PC-3 (cell line): ENCODE measurements around the gene C1GALT1. TPM values are rescaled to one million over a fixed set of nuclear protein-coding genes. Genes with fewer than 3 reads are reported as not detected.

Source experiments
- ATAC-seq: fragments of 200-7000 bp; cut with Tn5 transposase; 2 replicates; pipeline ENCODE4 v1.9.1; 2020; ENCODE audit warnings: mild to moderate bottlenecking, moderate library complexity
- BruUV-seq: library from RNA; stranded (reverse); fragments of 400-500 nt; replicated peaks from 2 replicates; lab custom pipeline; 2021; lab: Mats Ljungman, UMichigan
- CTCF ChIA-PET: fragments of 300-600 bp; sonication (Branson Sonifier 250); formaldehyde crosslinking; loops from one replicate; lab custom pipeline; 2022; ENCODE audit warnings: antibody characterized with exemption; lab: Charles Lee
- POLR2A ChIA-PET: fragments of 300-600 bp; sonication (Branson Sonifier 250); formaldehyde crosslinking; loops from one replicate; lab custom pipeline; 2022; ENCODE audit warnings: antibody characterized with exemption; ENCODE audit not compliant: unreplicated experiment; lab: Charles Lee
- DNase-seq: peaks from one replicate; pipeline ENCODE4 v3.0.0-alpha.2; 2015
- H2AFZ ChIP-seq: fragments of 300-600 bp; sonication (generic); 2 replicates; pipeline ENCODE4 v1.6.0; 2016; ENCODE audit warnings: antibody characterized with exemption, low read length
- H3F3A ChIP-seq: fragments of 300-600 bp; sonication (generic); one replicate; pipeline ENCODE4 v1.6.0; 2017; ENCODE audit warnings: antibody characterized with exemption, low read length, control low read depth, mild to moderate bottlenecking; ENCODE audit not compliant: unreplicated experiment
- H3K27ac ChIP-seq: fragments of 300-600 bp; sonication (generic); 2 replicates; pipeline ENCODE4 v1.5.1; 2016; ENCODE audit warnings: mild to moderate bottlenecking, low read length
- H3K27me3 ChIP-seq: fragments of 300-600 bp; sonication (generic); 2 replicates; pipeline ENCODE4 v1.6.1; 2016; ENCODE audit warnings: low read length, mixed read lengths
- H3K36me3 ChIP-seq: fragments of 300-600 bp; sonication (generic); 2 replicates; pipeline ENCODE4 v1.6.1; 2016; ENCODE audit warnings: low read depth, mixed run types, low read length, mixed read lengths
- H3K4me1 ChIP-seq: fragments of 300-600 bp; sonication (generic); 2 replicates; pipeline ENCODE4 v1.5.1; 2016; ENCODE audit warnings: low read length; ENCODE audit not compliant: insufficient read depth
- H3K4me2 ChIP-seq: fragments of 300-600 bp; sonication (generic); 2 replicates; pipeline ENCODE4 v1.6.0; 2016; ENCODE audit warnings: low read length
- H3K4me3 ChIP-seq: fragments of 300-600 bp; sonication (generic); 2 replicates; pipeline ENCODE4 v1.5.1; 2016; ENCODE audit warnings: mild to moderate bottlenecking, low read length, mixed read lengths
- H3K79me2 ChIP-seq: fragments of 300-600 bp; sonication (generic); 2 replicates; pipeline ENCODE4 v1.6.1; 2017; ENCODE audit warnings: low read length, mixed read lengths
- H3K9ac ChIP-seq: fragments of 300-600 bp; sonication (generic); 2 replicates; pipeline ENCODE4 v1.6.0; 2016; ENCODE audit warnings: mild to moderate bottlenecking, low read length
- H3K9me2 ChIP-seq: fragments of 300-600 bp; sonication (generic); replicated peaks from 2 replicates; pipeline ENCODE4 v1.6.1; 2016; ENCODE audit warnings: mixed run types, low read length, mixed read lengths
- H3K9me3 ChIP-seq: fragments of 300-600 bp; sonication (generic); 2 replicates; pipeline ENCODE4 v1.6.1; 2016; ENCODE audit warnings: low read length, mixed read lengths
- H4K20me1 ChIP-seq: fragments of 300-600 bp; sonication (generic); 2 replicates; pipeline ENCODE4 v1.6.1; 2016; ENCODE audit warnings: low read length, mixed read lengths
- CTCF ChIP-seq: fragments of 300-600 bp; sonication (generic); conservative IDR thresholded peaks from 2 replicates; pipeline ENCODE4 v1.5.1; 2017; ENCODE audit warnings: antibody characterized with exemption, low read depth, mild to moderate bottlenecking, low read length
- EZH2 ChIP-seq: fragments of 300-600 bp; sonication (generic); IDR thresholded peaks from one replicate; pipeline ENCODE4 v1.6.1; 2017; ENCODE audit warnings: antibody characterized with exemption, mild to moderate bottlenecking, low read length; ENCODE audit not compliant: unreplicated experiment
- EZH2phosphoT487 ChIP-seq: fragments of 300-600 bp; sonication (generic); IDR thresholded peaks from 2 replicates; pipeline ENCODE4 v1.6.1; 2018; ENCODE audit warnings: mild to moderate bottlenecking, antibody characterized with exemption, low read length, borderline replicate concordance
- intact Hi-C: fragments of 100-400 bp; cut with micrococcal nuclease; formaldehyde crosslinking; loops from 2 replicates; pipeline ENCODE4 v1.9.0; 2023
- total RNA-seq: library from RNA; depleted of rRNA; stranded (reverse); fragments of >200 nt; gene quantifications from 2 replicates; pipeline ENCODE4 v1.2.3, GENCODE V29; 2014

C1GALT1 gene
- total RNA-seq, 1 experiment from 2014 or later = 32.3 TPM

- DNase-seq = peak; percentile 76
- no peaks in the 10 kb centered on the region for H3K36me3 ChIP-seq
- intact Hi-C loops = no loop called here
- H2AFZ ChIP-seq = peak overlapping the region; percentile 56
- H3K27ac ChIP-seq = peak overlapping the region; percentile 70
- H3F3A ChIP-seq = no peaks in the 10 kb centered on the region
- peak overlapping the region; percentile 26; the same call in 1 of the 2 replicates for H3K9ac ChIP-seq
- H3K4me1 ChIP-seq = peaks cover 14% of the 10 kb centered on the region
- H4K20me1 ChIP-seq = no peaks in the 10 kb centered on the region
- H3K4me3 ChIP-seq = peak overlapping the region; percentile 41; the same call in 1 of the 2 replicates
- H3K9me2 ChIP-seq = no peaks in the 10 kb centered on the region
- ChIA-PET POLR2A (interaction anchor here (0.6 to 0.9 kb wide), 2 partner anchors 20 to 66 kb away, joined by 4 to 6 read pairs; no protein-coding TSS in a partner anchor), CTCF (interaction anchor here (0.6 kb wide), 1 partner anchor 19 kb away, joined by 4 read pairs; the partner anchor contains the start of gene C1GALT1)
- H3K27me3 ChIP-seq = no peaks in the 10 kb centered on the region
- TF ChIP-seq CTCF (no peak), EZH2phosphoT487 (no peak), EZH2 (no peak)
- no peaks in the 10 kb centered on the region for H3K9me3 ChIP-seq
- no TSS peak for BruUV-seq
- peaks cover 67% of the 10 kb centered on the region for H3K79me2 ChIP-seq
- peak overlapping the region; percentile 70 for H3K4me2 ChIP-seq
- peak; percentile 80 for ATAC-seq
These were observed 19.4 kb downstream of the C1GALT1 start for GRCh38 chr7:7201578-7202374.

GRCh38 chr7:7202375-7202720, 20.0 kb downstream of the C1GALT1 start:
- BruUV-seq = no TSS peak
- no peak overlapping the region for H3K9ac ChIP-seq
- intact Hi-C loops = no loop called here
- no peaks in the 10 kb centered on the region for H4K20me1 ChIP-seq
- ATAC-seq = no peak
- no peak for DNase-seq
- H3K4me1 ChIP-seq = peaks cover 14% of the 10 kb centered on the region
- no peaks in the 10 kb centered on the region for H3F3A ChIP-seq
- peak overlapping the region; percentile 70 for H3K27ac ChIP-seq
- H3K79me2 ChIP-seq = peaks cover 69% of the 10 kb centered on the region
- peak overlapping the region; percentile 70 for H3K4me2 ChIP-seq
- no peak overlapping the region; the same call in 1 of the 2 replicates for H3K4me3 ChIP-seq
- H3K36me3 ChIP-seq = no peaks in the 10 kb centered on the region
- POLR2A ChIA-PET = no interaction called here
- H3K9me2 ChIP-seq = no peaks in the 10 kb centered on the region
- no peak for TF ChIP-seq CTCF
- no peak for TF ChIP-seq EZH2phosphoT487
- TF ChIP-seq EZH2 = no peak
- no peaks in the 10 kb centered on the region for H3K27me3 ChIP-seq
- no peaks in the 10 kb centered on the region for H3K9me3 ChIP-seq
- H2AFZ ChIP-seq = no peak overlapping the region
- CTCF ChIA-PET = no interaction called here
